Activated T-helper 1 cell treated with anti-CD3 and anti-CD28 coated beads, Interleukin-12 subunit alpha, Interleukin-12 subunit beta, Interleukin-2, Interleukin-4 antibody, amounts not matched to agents 30 ng/mL and 10 ng/mL and 1 ng/mL, durations not matched to agents 14 hours and 24 hours and 36 hours (primary cell): ENCODE measurements around the gene ZNF132. TPM values are rescaled to one million over a fixed set of nuclear protein-coding genes. Genes with fewer than 3 reads are reported as not detected.
"Not testable (repeated sequence)": the region's sequence is repeated elsewhere in the genome, so short reads cannot be mapped to it uniquely, and the experiment has no call there.

Experiments
- DNase-seq: peaks from one replicate; pipeline ENCODE4 v3.0.0; 2021; ENCODE audit warnings: low spot score
- H3K27ac Mint-ChIP-seq: one replicate; pipeline ENCODE4 v1.8.0; 2021; ENCODE audit warnings: mild to moderate bottlenecking, mixed read lengths
- H3K27me3 Mint-ChIP-seq: one replicate; pipeline ENCODE4 v1.8.0; 2022; ENCODE audit warnings: mild to moderate bottlenecking, moderate library complexity, mixed read lengths; ENCODE audit not compliant: insufficient read depth
- H3K36me3 Mint-ChIP-seq: one replicate; pipeline ENCODE4 v1.8.0; 2021; ENCODE audit warnings: low read depth, mixed read lengths
- H3K4me1 Mint-ChIP-seq: one replicate; pipeline ENCODE4 v1.8.0; 2021; ENCODE audit warnings: low read depth, mixed read lengths
- H3K4me3 Mint-ChIP-seq: one replicate; pipeline ENCODE4 v1.8.0; 2021; ENCODE audit warnings: mild to moderate bottlenecking, moderate library complexity, mixed read lengths
- H3K9me3 Mint-ChIP-seq: one replicate; pipeline ENCODE4 v1.8.0; 2021; ENCODE audit warnings: mixed read lengths
- intact Hi-C: fragments of 100-400 bp; cut with micrococcal nuclease; formaldehyde crosslinking; loops from one replicate; pipeline ENCODE4 v1.15.1; 2024
- total RNA-seq: library from RNA; stranded (reverse); gene quantifications from 2 replicates; pipeline ENCODE4 v1.2.3, GENCODE V29; 2022

Gene ZNF132
- 3.4 and 3.5 TPM in 2 replicates for total RNA-seq

GRCh38 chr19:58439576-58440554 is at the start of gene ZNF132:
TSS of gene ZNF132 (minus strand) at chr19:58440153. CDS start at chr19:58439821, 332 bp downstream.
- peaks cover 24% of the 10 kb centered on the region for H3K4me1 Mint-ChIP-seq
- no peaks in the 10 kb centered on the region for H3K27me3 Mint-ChIP-seq
- peaks cover 45% of the 10 kb centered on the region for H3K36me3 Mint-ChIP-seq
- intact Hi-C loops: loop anchor here (1.0 kb wide), 15 partner anchors 11 to 1120 kb away; partner anchors contain the start of genes ERVK3-1, MZF1, RPS5 and ZNF274
- peak within 1 kb of the TSS; percentile 97 for H3K4me3 Mint-ChIP-seq
- peak within 1 kb of the TSS; percentile 98 for H3K27ac Mint-ChIP-seq
- peak; percentile 94 for DNase-seq
- peaks cover 58% of the 10 kb centered on the region for H3K9me3 Mint-ChIP-seq

GRCh38 chr19:58484349-58484748 is 44.4 kb upstream of the ZNF132 start:
- H3K9me3 Mint-ChIP-seq, H3K4me3 Mint-ChIP-seq, DNase-seq, H3K36me3 Mint-ChIP-seq, H3K27ac Mint-ChIP-seq, H3K27me3 Mint-ChIP-seq, intact Hi-C loops: not testable (repeated sequence)
- H3K4me1 Mint-ChIP-seq: peaks cover 12% of the 10 kb centered on the region

DNA sequence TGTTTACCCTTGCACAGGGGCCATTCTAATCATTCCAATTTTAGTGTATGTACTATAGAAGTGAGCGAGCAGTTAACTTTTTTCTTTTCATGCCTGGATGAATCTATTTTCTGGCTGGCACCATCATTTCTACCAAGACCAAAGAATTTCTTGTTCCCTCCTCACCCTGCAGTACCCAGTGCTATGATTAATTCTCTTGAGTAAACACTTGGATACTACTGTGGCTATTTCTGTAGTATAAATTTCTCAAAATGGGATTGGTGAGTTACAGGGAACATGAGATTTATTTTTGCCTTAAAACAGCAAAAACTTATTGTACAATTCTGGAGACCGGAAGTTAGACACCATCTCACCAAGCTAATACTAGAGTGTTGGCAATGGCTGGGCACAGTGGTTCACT is 43.8 kb upstream of the ZNF132 start:
- Mint-ChIP-seq H3K36me3 (peaks cover 10% of the 10 kb centered on the region), H3K9me3 (no peaks in the 10 kb centered on the region), H3K27me3 (no peaks in the 10 kb centered on the region), H3K4me1 (peaks cover 6% of the 10 kb centered on the region), H3K4me3 (no peak overlapping the region), H3K27ac (no peak overlapping the region)
- intact Hi-C loops: no loop called here
- no peak for DNase-seq

DNA sequence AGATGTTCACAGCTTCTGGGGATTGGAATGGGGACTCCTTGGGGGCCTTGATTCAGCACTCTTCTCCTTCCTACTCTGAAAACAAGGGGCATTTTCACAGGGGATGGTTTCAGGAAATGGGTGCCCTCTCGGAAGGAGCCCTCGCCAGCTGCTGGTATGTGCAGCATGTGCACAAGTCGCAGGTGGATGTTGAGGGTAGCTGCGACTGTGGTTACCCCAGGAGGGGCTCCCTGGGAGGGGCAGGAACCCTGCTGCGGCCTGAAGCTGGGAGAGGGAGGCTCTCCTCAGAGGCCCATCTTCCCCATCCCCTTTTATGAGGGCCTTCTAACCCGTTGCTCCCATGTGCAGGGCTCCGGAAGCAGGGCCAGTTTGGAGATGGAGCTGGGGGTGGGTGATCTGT is 42.4 kb upstream of the ZNF132 start:
- DNase-seq: no peak
- H3K4me3 Mint-ChIP-seq: no peak overlapping the region
- H3K27ac Mint-ChIP-seq: no peak overlapping the region
- H3K4me1 Mint-ChIP-seq: peaks cover 6% of the 10 kb centered on the region
- intact Hi-C loops: no loop called here
- no peaks in the 10 kb centered on the region for H3K9me3 Mint-ChIP-seq
- no peaks in the 10 kb centered on the region for H3K27me3 Mint-ChIP-seq
- peaks cover 10% of the 10 kb centered on the region for H3K36me3 Mint-ChIP-seq

- H3K36me3 Mint-ChIP-seq: peaks cover 10% of the 10 kb centered on the region
- intact Hi-C loops: no loop called here
- DNase-seq: no peak
- no peaks in the 10 kb centered on the region for H3K27me3 Mint-ChIP-seq
- H3K4me3 Mint-ChIP-seq: no peak overlapping the region
- no peaks in the 10 kb centered on the region for H3K9me3 Mint-ChIP-seq
- peaks cover 15% of the 10 kb centered on the region for H3K4me1 Mint-ChIP-seq
- no peak overlapping the region for H3K27ac Mint-ChIP-seq
Observed at GRCh38 chr19:58480831-58481230, 40.9 kb upstream of the ZNF132 start.

- Mint-ChIP-seq H3K36me3 (peaks cover 10% of the 10 kb centered on the region), H3K4me1 (peaks cover 18% of the 10 kb centered on the region), H3K27me3 (no peaks in the 10 kb centered on the region), H3K4me3 (no peak overlapping the region), H3K27ac (no peak overlapping the region), H3K9me3 (no peaks in the 10 kb centered on the region)
- intact Hi-C loops: no loop called here
- DNase-seq: no peak
Observed at GRCh38 chr19:58480481-58480830, 40.5 kb upstream of the ZNF132 start.

DNA sequence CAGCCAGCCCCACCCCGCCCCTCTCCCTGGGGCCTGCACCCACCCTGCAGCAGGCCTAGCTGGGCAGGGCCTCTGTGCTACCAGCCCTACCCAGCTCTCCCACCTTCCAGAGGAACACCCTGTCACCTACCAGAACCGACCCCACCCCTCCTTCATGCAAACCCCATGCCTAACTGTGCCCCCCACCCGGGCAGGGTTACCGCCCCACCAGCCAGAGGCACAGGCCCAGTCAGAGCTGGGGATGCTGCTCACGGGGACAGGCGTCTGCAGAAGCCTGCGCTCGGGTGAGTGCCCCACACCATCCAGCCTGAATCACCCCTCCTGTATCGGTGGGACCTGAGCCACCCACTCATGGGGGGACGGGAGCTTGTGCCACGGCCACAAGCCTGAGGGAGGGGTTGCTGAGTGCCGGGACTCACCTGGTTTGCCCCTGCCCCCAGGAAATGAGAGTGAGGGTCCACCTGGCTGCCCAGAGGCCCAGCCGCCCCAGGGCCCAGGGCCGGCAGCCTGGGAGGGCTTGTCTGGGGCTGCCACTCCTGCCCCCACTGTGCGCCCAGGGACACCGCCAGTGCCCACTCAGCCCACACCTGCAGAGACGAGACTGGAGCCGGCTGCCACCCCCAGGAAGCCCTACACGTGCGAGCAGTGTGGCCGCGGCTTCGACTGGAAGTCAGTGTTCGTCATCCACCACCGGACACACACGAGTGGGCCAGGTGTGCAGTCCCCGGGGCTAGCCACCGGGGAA is 40.0 kb upstream of the ZNF132 start:
- H3K27ac Mint-ChIP-seq: no peak overlapping the region
- no peak for DNase-seq
- intact Hi-C loops: no loop called here
- H3K4me1 Mint-ChIP-seq: peaks cover 24% of the 10 kb centered on the region
- no peaks in the 10 kb centered on the region for H3K27me3 Mint-ChIP-seq
- no peak overlapping the region for H3K4me3 Mint-ChIP-seq
- H3K9me3 Mint-ChIP-seq: no peaks in the 10 kb centered on the region
- peaks cover 10% of the 10 kb centered on the region for H3K36me3 Mint-ChIP-seq

GRCh38 chr19:58479303-58479702 is 39.4 kb upstream of the ZNF132 start:
- no peak overlapping the region for H3K4me3 Mint-ChIP-seq
- peaks cover 30% of the 10 kb centered on the region for H3K4me1 Mint-ChIP-seq
- intact Hi-C loops: no loop called here
- no peak for DNase-seq
- H3K27me3 Mint-ChIP-seq: no peaks in the 10 kb centered on the region
- no peaks in the 10 kb centered on the region for H3K9me3 Mint-ChIP-seq
- peak overlapping the region; percentile 65 for H3K27ac Mint-ChIP-seq
- peaks cover 10% of the 10 kb centered on the region for H3K36me3 Mint-ChIP-seq

GRCh38 chr19:58477871-58478270 is 37.9 kb upstream of the ZNF132 start:
- Mint-ChIP-seq H3K4me3 (no peak overlapping the region), H3K27ac (peak overlapping the region; percentile 53), H3K4me1 (peaks cover 31% of the 10 kb centered on the region), H3K27me3 (no peaks in the 10 kb centered on the region), H3K36me3 (peaks cover 11% of the 10 kb centered on the region), H3K9me3 (no peaks in the 10 kb centered on the region)
- intact Hi-C loops: loop anchor here (2.0 kb wide), 1 partner anchor 151 kb away; the partner anchor contains the start of gene ZSCAN22
- no peak for DNase-seq

DNA sequence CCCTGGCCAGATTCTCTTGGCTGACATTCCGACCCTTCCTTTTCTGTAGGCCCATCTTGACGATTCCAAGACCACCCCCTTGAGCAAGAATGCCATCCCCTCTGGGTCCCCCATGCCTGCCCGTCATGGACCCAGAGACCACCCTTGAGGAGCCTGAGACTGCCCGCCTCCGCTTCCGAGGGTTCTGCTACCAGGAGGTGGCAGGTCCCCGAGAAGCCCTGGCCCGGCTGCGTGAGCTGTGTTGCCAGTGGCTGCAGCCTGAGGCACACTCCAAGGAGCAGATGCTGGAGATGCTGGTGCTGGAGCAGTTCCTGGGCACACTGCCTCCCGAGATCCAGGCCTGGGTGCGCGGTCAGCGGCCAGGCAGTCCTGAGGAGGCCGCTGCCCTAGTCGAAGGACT is 37.2 kb upstream of the ZNF132 start:
- intact Hi-C loops: loop anchor here (2.0 kb wide), 1 partner anchor 150 kb away; the partner anchor contains the start of gene ZSCAN22
- Mint-ChIP-seq H3K27ac (peak overlapping the region; percentile 89), H3K4me1 (peaks cover 25% of the 10 kb centered on the region), H3K36me3 (peaks cover 12% of the 10 kb centered on the region), H3K9me3 (no peaks in the 10 kb centered on the region), H3K4me3 (peak overlapping the region; percentile 88), H3K27me3 (no peaks in the 10 kb centered on the region)
- DNase-seq: no peak

- intact Hi-C loops: loop anchor here (1.0 to 2.0 kb wide), 9 partner anchors 12 to 150 kb away; partner anchors contain the start of genes TRIM28, ZBTB45, ZNF584 and ZSCAN22
- peaks cover 12% of the 10 kb centered on the region for H3K36me3 Mint-ChIP-seq
- no peak for DNase-seq
- peak overlapping the region; percentile 88 for H3K4me3 Mint-ChIP-seq
- no peaks in the 10 kb centered on the region for H3K9me3 Mint-ChIP-seq
- peak overlapping the region; percentile 89 for H3K27ac Mint-ChIP-seq
- no peaks in the 10 kb centered on the region for H3K27me3 Mint-ChIP-seq
- peaks cover 25% of the 10 kb centered on the region for H3K4me1 Mint-ChIP-seq
Observed at GRCh38 chr19:58476498-58477015, 36.6 kb upstream of the ZNF132 start.

DNA sequence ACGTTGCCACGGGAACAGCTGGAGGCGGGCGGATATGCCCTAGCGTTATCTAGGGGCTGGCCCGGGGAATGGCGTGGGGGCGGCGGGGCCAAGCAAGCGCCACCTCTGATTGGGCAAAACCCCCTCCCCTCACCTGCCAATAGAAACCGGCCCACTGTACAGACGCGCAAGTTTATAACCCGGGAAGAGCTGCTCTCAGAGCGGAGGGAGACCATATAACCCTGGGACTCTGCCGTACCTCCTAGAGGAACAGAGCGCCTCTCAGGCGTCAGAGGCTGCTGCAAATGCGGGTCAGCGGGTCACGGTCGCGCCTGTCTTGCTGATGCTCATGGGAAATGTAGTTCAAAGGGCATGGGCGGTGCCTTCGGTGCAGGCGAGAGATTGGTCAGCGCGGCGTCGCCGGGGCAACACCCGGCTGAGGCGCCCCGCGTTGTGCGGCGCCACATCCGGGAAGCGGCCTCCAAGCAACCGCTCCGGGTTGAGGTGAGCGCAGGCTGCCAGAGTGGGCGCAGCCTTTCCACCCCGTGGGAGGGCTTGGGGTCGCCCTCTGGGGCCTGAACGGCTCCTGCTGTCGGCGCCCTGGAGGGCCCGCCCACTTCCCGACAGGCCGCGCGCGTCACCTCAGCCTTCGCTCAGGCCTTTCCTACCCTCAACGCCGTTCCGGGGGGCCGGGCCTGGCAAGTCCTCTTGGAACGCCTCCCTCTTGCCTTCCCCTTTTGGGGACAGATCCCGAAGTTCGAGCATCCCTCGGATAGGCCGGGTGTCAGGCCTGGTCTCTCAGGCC is 36.0 kb upstream of the ZNF132 start, which contains the start of gene ZNF446:
TSS of gene ZNF446 (plus strand) at position 639 of the 784 bp plus-strand sequence. CDS start 867 bp downstream, outside the sequence.
- intact Hi-C loops: loop anchor here (1.0 to 2.0 kb wide), 16 partner anchors 9 to 1041 kb away; partner anchors contain the start of genes ERVK3-1, RPS5, TRIM28 and ZBTB45
- no peaks in the 10 kb centered on the region for H3K9me3 Mint-ChIP-seq
- peaks cover 12% of the 10 kb centered on the region for H3K36me3 Mint-ChIP-seq
- H3K27ac Mint-ChIP-seq: peak within 1 kb of the TSS; percentile 99
- H3K27me3 Mint-ChIP-seq: no peaks in the 10 kb centered on the region
- peak within 1 kb of the TSS; percentile 88 for H3K4me3 Mint-ChIP-seq
- DNase-seq: peak; percentile 95
- H3K4me1 Mint-ChIP-seq: peaks cover 25% of the 10 kb centered on the region
